IMR-90 (cell line): ENCODE data around the gene DCDC1. TPM values are rescaled to one million over a fixed set of nuclear protein-coding genes. Genes with fewer than 3 reads are reported as not detected.

ENCODE experiments used
- ATAC-seq: fragments of 200-7000 bp; cut with Tn5 transposase; 2 replicates; pipeline ENCODE4 v1.9.1; 2020; ENCODE audit warnings: low read depth, mild to moderate bottlenecking, moderate library complexity
- BruUV-seq: library from RNA; stranded (reverse); fragments of 400-500 nt; replicated peaks from 2 replicates; lab custom pipeline; 2021; lab: Mats Ljungman, UMichigan
- CTCF ChIA-PET: fragments of 300-600 bp; formaldehyde crosslinking; extraction: SDS; loops from one replicate; lab custom pipeline; 2021; ENCODE audit warnings: antibody characterized with exemption; lab: Yijun Ruan, JAX
- POLR2A ChIA-PET: fragments of 300-600 bp; sonication (Branson Sonifier 250); formaldehyde crosslinking; loops from one replicate; lab custom pipeline; 2022; ENCODE audit warnings: antibody characterized with exemption; ENCODE audit not compliant: unreplicated experiment; lab: Charles Lee
- DNase-seq: peaks from one replicate; pipeline ENCODE4 v3.0.0; 2013
- H2AFZ ChIP-seq: replicated peaks from 2 replicates; pipeline ENCODE3; 2013; ENCODE audit warnings: low read length, mild to moderate bottlenecking; ENCODE audit not compliant: poor library complexity
- H2AK5ac ChIP-seq: 2 replicates; pipeline ENCODE4 v1.6.1; 2013; ENCODE audit warnings: low read depth, low read length, inconsistent platforms
- H2AK9ac ChIP-seq: replicated peaks from 2 replicates; pipeline ENCODE3; 2013; ENCODE audit warnings: mild to moderate bottlenecking, low read depth, low read length, moderate library complexity; ENCODE audit not compliant: poor library complexity
- H2BK120ac ChIP-seq: 2 replicates; pipeline ENCODE4 v1.6.1; 2013; ENCODE audit warnings: low read depth, low read length, inconsistent platforms
- H2BK15ac ChIP-seq: 3 replicates; pipeline ENCODE4 v1.6.1; 2013; ENCODE audit warnings: low read depth, low read length, inconsistent platforms
- H2BK20ac ChIP-seq: 2 replicates; pipeline ENCODE4 v1.6.1; 2013; ENCODE audit warnings: low read depth, mild to moderate bottlenecking, inconsistent platforms, low read length, moderate library complexity
- H2BK5ac ChIP-seq: 2 replicates; pipeline ENCODE4 v1.6.1; 2013; ENCODE audit warnings: mild to moderate bottlenecking, low read depth, low read length, inconsistent platforms; ENCODE audit not compliant: poor library complexity, severe bottlenecking
- H3K14ac ChIP-seq: replicated peaks from 2 replicates; pipeline ENCODE4 v1.6.1; 2013; ENCODE audit warnings: low read depth, low read length, inconsistent platforms
- H3K18ac ChIP-seq: 2 replicates; pipeline ENCODE4 v1.6.1; 2013; ENCODE audit warnings: low read depth, low read length, control low read depth
- H3K23ac ChIP-seq: 2 replicates; pipeline ENCODE4 v1.6.1; 2013; ENCODE audit warnings: low read depth, low read length, inconsistent platforms
- H3K27ac ChIP-seq: 2 replicates; pipeline ENCODE4 v1.5.1; 2013; ENCODE audit warnings: mild to moderate bottlenecking, control low read depth, low read length; ENCODE audit not compliant: insufficient read depth
- H3K27me3 ChIP-seq: 2 replicates; pipeline ENCODE4 v1.6.1; 2013; ENCODE audit warnings: low read length; ENCODE audit not compliant: control insufficient read depth, insufficient read depth
- H3K36me3 ChIP-seq: 2 replicates; pipeline ENCODE4 v1.6.1; 2013; ENCODE audit warnings: low read length, mixed read lengths; ENCODE audit not compliant: control insufficient read depth, insufficient read depth
- H3K4ac ChIP-seq: 2 replicates; pipeline ENCODE4 v1.6.1; 2013; ENCODE audit warnings: low read depth, low read length, inconsistent platforms
- H3K4me1 ChIP-seq: 2 replicates; pipeline ENCODE4 v1.6.1; 2013; ENCODE audit warnings: low read length, mixed read lengths; ENCODE audit not compliant: control insufficient read depth, insufficient read depth
- H3K4me2 ChIP-seq: 2 replicates; pipeline ENCODE4 v1.6.1; 2013; ENCODE audit warnings: low read depth, mild to moderate bottlenecking, control low read depth, low read length, moderate library complexity
- H3K4me3 ChIP-seq: 2 replicates; pipeline ENCODE4 v1.5.1; 2013; ENCODE audit warnings: low read depth, mild to moderate bottlenecking, control low read depth, low read length, moderate library complexity; ENCODE audit not compliant: insufficient read depth
- H3K56ac ChIP-seq: 2 replicates; pipeline ENCODE4 v1.6.1; 2013; ENCODE audit warnings: low read length, inconsistent platforms; ENCODE audit not compliant: insufficient read depth; ENCODE audit errors: extremely low read depth
- H3K79me1 ChIP-seq, 2 experiments: 2 replicates each; pipeline ENCODE4 v1.6.1; 2013; ENCODE audit warnings: low read length in 2 of 2, inconsistent platforms in 1 of 2, low read depth in 1 of 2
- H3K9ac ChIP-seq: 2 replicates; pipeline ENCODE4 v1.6.1; 2013; ENCODE audit warnings: low read depth, low read length, control low read depth
- H3K9me1 ChIP-seq: 2 replicates; pipeline ENCODE4 v1.6.1; 2013; ENCODE audit warnings: low read length, inconsistent platforms; ENCODE audit not compliant: insufficient read depth
- H3K9me3 ChIP-seq: 2 replicates; pipeline ENCODE4 v1.6.1; 2013; ENCODE audit warnings: low read length; ENCODE audit not compliant: control insufficient read depth, insufficient read depth
- H4K20me1 ChIP-seq: 2 replicates; pipeline ENCODE4 v1.6.1; 2013; ENCODE audit warnings: low read length, inconsistent platforms; ENCODE audit not compliant: insufficient read depth
- H4K5ac ChIP-seq: 2 replicates; pipeline ENCODE4 v1.6.1; 2013; ENCODE audit warnings: mild to moderate bottlenecking, low read depth, low read length, control low read depth
- H4K8ac ChIP-seq, 2 experiments: 2 replicates each; pipeline ENCODE4 v1.6.1; 2013; ENCODE audit warnings: low read depth in 2 of 2, low read length in 2 of 2, control low read depth in 1 of 2, inconsistent platforms in 1 of 2
- H4K91ac ChIP-seq: 2 replicates; pipeline ENCODE4 v1.6.1; 2013; ENCODE audit warnings: low read depth, low read length, inconsistent platforms; ENCODE audit not compliant: insufficient read depth
- BHLHE40 ChIP-seq: fragments of 150-350 bp; IDR thresholded peaks from 2 replicates; pipeline ENCODE4 v1.6.1; 2016; ENCODE audit warnings: mild to moderate bottlenecking, low read depth, low read length
- CHD1 ChIP-seq: IDR thresholded peaks from 2 replicates; pipeline ENCODE4 v1.6.1; 2012; ENCODE audit warnings: low read depth, low read length, improper control_type of control experiment
- CTCF ChIP-seq: conservative IDR thresholded peaks from 2 replicates; pipeline ENCODE4 v1.5.1; 2012; ENCODE audit warnings: mild to moderate bottlenecking, low read depth, low read length, improper control_type of control experiment
- FOS ChIP-seq: fragments of 150-350 bp; IDR thresholded peaks from 2 replicates; pipeline ENCODE4 v1.6.1; 2016; ENCODE audit warnings: low read depth, low read length
- MXI1 ChIP-seq: IDR thresholded peaks from 2 replicates; pipeline ENCODE4 v1.6.1; 2012; ENCODE audit warnings: low read depth, mild to moderate bottlenecking, low read length, moderate library complexity, borderline replicate concordance
- NFE2L2 ChIP-seq: fragments of 150-350 bp; IDR thresholded peaks from 2 replicates; pipeline ENCODE4 v1.6.1; 2016; ENCODE audit warnings: low read depth, mild to moderate bottlenecking, low read length
- POLR2A ChIP-seq: IDR thresholded peaks from 2 replicates; pipeline ENCODE4 v1.6.1; 2012; ENCODE audit warnings: mild to moderate bottlenecking, low read depth, low read length
- RCOR1 ChIP-seq: IDR thresholded peaks from 2 replicates; pipeline ENCODE4 v1.6.1; 2012; ENCODE audit warnings: mild to moderate bottlenecking, low read length, improper control_type of control experiment; ENCODE audit not compliant: insufficient replicate concordance
- SMC3 ChIP-seq: fragments of 150-350 bp; IDR thresholded peaks from 2 replicates; pipeline ENCODE4 v1.6.1; 2016; ENCODE audit warnings: low read depth, mild to moderate bottlenecking, antibody characterized with exemption, low read length, moderate library complexity
- USF2 ChIP-seq: fragments of 150-350 bp; IDR thresholded peaks from 2 replicates; pipeline ENCODE4 v1.6.1; 2017; ENCODE audit warnings: mild to moderate bottlenecking, antibody characterized with exemption, low read length, low read depth
- WGBS, 2 experiments: methylation state at CpG; one replicate each; pipeline versions ENCODE4 v1.1.5 to v1.1.7; 2013; ENCODE audit warnings: missing lambda C conversion rate in 2 of 2; ENCODE audit not compliant: insufficient read length in 1 of 2; ENCODE audit errors: extremely low coverage in 2 of 2; 5-methylcytosine and 5-hydroxymethylcytosine counted together
- dilution Hi-C: fragments of 300-500 bp; cut with HindIII; formaldehyde crosslinking; loops from one replicate; pipeline ENCODE4 v1.14.3; 2018; ENCODE audit warnings: low sequenced_read_pairs; ENCODE audit not compliant: unreplicated experiment
- in situ Hi-C: fragments of 300-500 bp; cut with MboI; formaldehyde crosslinking; loops from 3 replicates; pipeline ENCODE4 v1.14.3; 2019; ENCODE audit warnings: low sequenced_read_pairs, inconsistent platforms, mixed read lengths
- intact Hi-C: fragments of 100-400 bp; cut with micrococcal nuclease; formaldehyde crosslinking; loops from 2 replicates; pipeline ENCODE4 v1.10.0; 2022
- polyA plus RNA-seq, 3 experiments: library from polyadenylated mRNA; depleted of rRNA; stranded (reverse); fragments of >200 nt; gene quantifications; 2 replicates each; pipeline ENCODE4 v1.2.3, GENCODE V29; 2012; ENCODE audit warnings: low replicate concordance in 1 of 3
- total RNA-seq: library from RNA; depleted of rRNA; stranded (reverse); fragments of >200 nt; gene quantifications from 2 replicates; pipeline ENCODE4 v1.2.3, GENCODE V29; 2012

The DCDC1 gene
- total and polyA plus RNA-seq, 2 of the 4 experiments (the other 2 are of a cell fraction) = not detected

GRCh38 chr11:30816959-30817880, 552.3 kb downstream of the DCDC1 start:
- H3K4me2 ChIP-seq = no peak overlapping the region
- H2BK5ac ChIP-seq = no peak overlapping the region
- no peak overlapping the region for H3K23ac ChIP-seq
- no peak overlapping the region for H3K56ac ChIP-seq
- CTCF ChIA-PET = interaction anchor here (0.6 kb wide), 1 partner anchor 87 kb away, joined by 4 read pairs; no protein-coding TSS in a partner anchor
- H3K14ac ChIP-seq = no peak overlapping the region
- no peaks in the 10 kb centered on the region for H3K4me1 ChIP-seq
- no peak overlapping the region for H3K4me3 ChIP-seq
- H3K27me3 ChIP-seq = no peaks in the 10 kb centered on the region; the same call in 1 of the 2 replicates
- no peak overlapping the region for H4K91ac ChIP-seq
- no peak overlapping the region for H3K18ac ChIP-seq
- H4K20me1 ChIP-seq = no peaks in the 10 kb centered on the region
- no peak overlapping the region for H4K5ac ChIP-seq
- intact Hi-C loops (no loop called here), dilution Hi-C loops (no loop called here), in situ Hi-C loops (no loop called here)
- H2AFZ ChIP-seq = no peak overlapping the region
- no peak for DNase-seq
- no peak overlapping the region for H2BK15ac ChIP-seq
- no peaks in the 10 kb centered on the region for H3K9me1 ChIP-seq
- WGBS, 2 experiments = no CpG with 5 or more reads among the region's 4 CpGs
- no peak overlapping the region for H2BK20ac ChIP-seq
- no peak overlapping the region for H2AK5ac ChIP-seq
- no peak overlapping the region for H3K4ac ChIP-seq
- H3K36me3 ChIP-seq = no peaks in the 10 kb centered on the region
- H3K79me1 ChIP-seq = no peaks in the 10 kb centered on the region
- H3K9me3 ChIP-seq = no peaks in the 10 kb centered on the region
- POLR2A ChIA-PET = no interaction called here
- no peak for ATAC-seq
- H2BK120ac ChIP-seq = no peak overlapping the region
- no TSS peak for BruUV-seq
- no peak overlapping the region for H2AK9ac ChIP-seq
- no peak overlapping the region for H4K8ac ChIP-seq
- H3K9ac ChIP-seq = no peak overlapping the region
- H3K27ac ChIP-seq = no peak overlapping the region
- TF ChIP-seq USF2 (no peak), MXI1 (no peak), RCOR1 (no peak), SMC3 (no peak), CTCF (no peak), NFE2L2 (no peak), CHD1 (no peak), POLR2A (no peak), BHLHE40 (no peak), FOS (no peak)
